GM21737 (cell line): ENCODE measurements around the gene NIPBL.

Source experiments
- ATAC-seq: cut with Tn5 transposase; IDR thresholded peaks from one replicate; pipeline ENCODE4 v1.9.1; 2021; ENCODE audit warnings: mild to moderate bottlenecking, moderate library complexity; ENCODE audit not compliant: unreplicated experiment

The NIPBL gene

GRCh38 chr5:37014321-37014720 lies 137.8 kb downstream of the NIPBL start:
- no peak for ATAC-seq

DNA sequence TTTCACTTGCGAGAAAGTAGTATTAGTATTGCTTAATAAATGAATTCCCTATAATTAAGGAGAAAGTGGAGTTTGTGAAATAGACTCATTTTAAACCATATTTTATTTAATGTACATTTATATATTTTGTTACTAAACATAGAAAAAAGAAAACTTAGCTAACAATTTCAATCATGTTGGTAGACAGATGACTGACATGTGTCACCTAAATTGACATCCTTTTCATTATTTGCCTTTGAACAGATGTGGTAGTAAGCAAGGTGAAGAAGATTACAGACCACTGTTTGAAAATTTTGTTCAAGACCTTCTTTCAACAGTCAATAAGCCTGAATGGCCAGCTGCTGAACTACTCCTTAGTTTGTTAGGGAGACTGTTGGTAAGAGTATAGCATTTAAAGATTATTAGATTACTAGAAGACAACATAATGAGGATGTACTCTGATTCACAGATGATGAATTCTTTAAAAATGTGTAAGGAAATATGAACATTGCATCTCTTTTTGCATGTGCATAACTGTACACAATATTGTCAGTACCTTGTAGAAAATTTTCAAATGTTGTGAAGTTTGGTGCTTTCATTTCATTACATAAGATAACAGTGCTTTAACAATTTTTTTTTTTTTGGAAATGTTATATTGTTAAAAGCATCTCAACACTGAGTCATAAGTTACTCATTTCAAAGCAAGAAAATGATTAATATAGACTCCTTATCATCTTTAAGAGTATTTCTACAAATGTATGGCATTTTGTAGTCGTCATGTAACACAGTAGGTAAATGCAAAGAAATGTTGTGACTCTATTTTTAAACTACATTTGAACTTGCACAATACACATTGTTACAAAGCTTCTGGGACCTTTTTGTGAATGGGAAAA lies 139.5 kb downstream of the NIPBL start:
- no peak for ATAC-seq

GRCh38 chr5:37028910-37029309 lies 152.3 kb downstream of the NIPBL start:
- ATAC-seq: no peak

DNA sequence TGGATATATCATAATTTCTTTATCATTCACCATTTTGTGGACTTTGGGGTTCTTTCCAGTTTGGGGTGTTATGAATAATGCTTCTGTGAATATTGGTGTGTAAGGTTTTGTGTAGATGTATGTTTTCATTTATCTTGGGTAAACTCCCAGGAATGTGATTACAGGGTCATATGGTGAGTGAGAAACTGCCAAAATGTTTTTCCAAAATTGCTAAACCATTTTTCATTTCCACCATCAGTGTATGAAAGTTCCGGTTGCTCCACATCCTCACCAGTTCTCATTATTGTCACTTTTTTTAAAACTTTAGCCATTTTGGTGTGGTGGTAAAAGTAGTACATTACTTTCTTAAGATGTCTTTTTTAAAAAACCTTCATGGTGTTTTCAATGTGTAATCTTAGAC lies 152.9 kb downstream of the NIPBL start:
- no peak for ATAC-seq

GRCh38 chr5:37034955-37035354 lies 158.4 kb downstream of the NIPBL start:
- ATAC-seq: no peak

DNA sequence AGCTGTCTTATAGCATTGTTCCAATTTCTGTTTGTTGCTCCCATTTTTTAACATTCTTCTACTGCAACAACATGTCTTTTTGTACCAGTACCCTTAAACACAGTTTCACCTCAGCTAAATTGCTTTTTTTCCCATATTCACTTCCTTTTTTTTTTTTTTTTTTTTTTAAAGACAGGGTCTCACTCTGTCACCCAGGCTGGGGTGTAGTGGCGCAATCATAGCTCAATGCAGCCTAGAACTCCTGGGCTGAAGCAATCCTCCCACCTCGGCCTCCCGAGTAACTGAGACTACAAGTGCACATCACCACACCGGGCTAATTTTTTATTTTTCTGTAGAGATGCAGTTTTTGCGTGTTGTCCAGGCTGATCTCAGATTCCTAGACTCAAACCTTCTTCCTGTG lies 161.3 kb downstream of the NIPBL start:
- ATAC-seq: no peak

DNA sequence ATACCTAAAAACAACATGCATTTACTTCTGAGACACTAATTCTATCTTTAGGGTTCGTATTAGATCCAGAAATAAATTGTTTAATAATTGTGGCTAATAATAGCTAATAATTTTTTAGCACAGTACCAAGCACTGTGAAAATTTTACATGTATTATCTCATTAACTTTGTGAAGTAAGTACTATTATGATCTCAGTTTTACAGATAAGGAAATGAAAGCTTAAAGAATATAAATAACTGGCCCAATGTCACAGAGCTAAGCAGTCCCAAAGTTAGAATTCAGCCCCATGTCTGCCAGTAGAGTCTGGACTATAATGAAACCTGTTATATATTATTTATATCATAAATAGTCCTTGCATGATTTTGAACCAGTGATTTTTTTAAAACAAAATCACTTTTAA lies 163.3 kb downstream of the NIPBL start:
- ATAC-seq: no peak

DNA sequence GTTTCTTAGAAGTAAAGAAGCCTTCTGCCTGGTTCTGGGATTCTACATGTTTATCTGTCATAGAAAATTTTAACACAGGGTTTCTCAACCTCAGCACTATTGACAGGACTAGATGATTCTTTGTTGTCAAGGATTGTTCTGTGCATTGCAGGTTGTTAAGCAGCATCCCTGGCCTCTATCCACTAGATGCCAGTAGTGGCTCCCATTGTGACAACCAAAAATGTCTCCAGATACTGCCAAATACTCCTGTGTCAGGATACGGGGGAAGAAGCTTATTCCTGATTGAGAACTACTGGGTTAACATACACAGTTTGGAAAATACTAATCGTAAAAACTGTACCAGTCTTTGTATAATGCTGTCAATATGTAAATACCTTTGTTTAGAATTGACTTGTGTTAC lies 167.1 kb downstream of the NIPBL start:
- ATAC-seq: no peak

DNA sequence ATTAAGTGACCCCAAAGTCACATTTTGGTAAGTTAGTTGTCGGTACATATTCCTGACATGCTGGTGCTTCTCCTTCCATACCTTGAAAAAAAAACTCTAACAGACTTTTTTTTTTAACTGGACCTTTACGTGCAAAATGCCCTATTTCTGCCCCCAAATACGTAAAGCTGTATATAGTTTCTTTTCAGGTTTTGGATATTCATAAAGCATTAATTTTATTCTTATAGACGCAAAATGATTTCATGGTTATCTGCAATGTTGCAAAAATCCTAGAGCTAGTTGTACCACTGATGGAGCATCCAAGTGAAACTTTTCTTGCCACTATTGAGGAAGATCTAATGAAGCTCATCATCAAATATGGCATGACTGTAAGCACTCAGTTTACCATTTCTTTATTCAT lies 167.6 kb downstream of the NIPBL start:
- no peak for ATAC-seq

DNA sequence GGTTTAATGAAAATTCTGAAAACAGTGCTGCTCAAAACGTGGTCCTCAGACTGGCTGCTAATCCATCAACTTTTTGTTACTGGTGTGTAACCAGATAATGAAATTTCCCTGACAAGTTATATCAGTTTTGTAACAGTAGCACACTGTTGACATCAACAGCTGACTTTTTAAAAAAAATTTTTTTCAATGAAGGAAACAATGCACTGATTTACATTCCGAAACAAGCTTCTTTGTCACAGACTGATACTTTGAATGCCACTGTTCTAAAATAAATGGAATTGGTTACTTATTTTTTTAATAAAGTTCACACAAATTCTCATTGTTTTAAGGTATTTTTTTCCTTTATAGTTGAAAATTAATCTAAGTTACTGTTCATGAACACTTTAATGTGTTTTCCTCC lies 169.1 kb downstream of the NIPBL start:
- no peak for ATAC-seq

DNA sequence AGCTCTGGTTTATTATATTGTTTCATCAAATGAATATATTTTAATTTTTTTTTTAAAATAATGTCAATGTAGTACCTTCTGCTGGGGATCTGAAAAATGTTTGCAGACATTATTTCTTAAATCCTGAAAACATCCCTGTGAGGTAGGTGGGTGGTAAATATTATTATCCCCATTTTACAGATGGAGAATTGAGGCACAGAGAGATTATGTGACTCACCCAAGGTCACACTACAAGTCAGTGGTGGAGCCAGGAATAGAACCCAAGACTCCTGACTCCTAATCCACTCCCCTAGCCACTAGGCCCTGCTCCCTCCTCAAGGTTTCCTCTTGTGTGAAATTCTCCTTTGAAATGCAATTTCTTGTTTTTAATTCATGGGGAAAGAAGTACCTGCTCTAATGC lies 171.4 kb downstream of the NIPBL start:
- ATAC-seq: no peak

DNA sequence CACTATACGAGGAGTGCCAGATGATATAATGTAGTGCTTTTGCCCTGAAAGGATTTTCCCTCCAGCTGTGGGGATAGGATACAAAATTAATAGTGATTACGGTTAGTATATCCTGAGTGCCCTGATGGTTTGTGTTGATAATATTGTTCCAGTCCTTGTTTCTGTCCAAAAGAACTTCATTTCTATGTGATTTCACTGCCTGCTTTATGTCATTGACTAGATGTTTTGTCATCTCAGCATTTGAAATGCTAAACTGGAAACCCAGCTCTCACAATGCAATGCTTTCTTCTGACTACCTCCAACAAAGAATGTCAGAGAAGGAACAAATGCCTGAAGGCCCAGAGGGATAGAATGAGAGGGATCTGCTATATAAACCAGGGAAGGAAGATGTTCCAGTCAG lies 177.8 kb downstream of the NIPBL start:
- ATAC-seq: no peak

DNA sequence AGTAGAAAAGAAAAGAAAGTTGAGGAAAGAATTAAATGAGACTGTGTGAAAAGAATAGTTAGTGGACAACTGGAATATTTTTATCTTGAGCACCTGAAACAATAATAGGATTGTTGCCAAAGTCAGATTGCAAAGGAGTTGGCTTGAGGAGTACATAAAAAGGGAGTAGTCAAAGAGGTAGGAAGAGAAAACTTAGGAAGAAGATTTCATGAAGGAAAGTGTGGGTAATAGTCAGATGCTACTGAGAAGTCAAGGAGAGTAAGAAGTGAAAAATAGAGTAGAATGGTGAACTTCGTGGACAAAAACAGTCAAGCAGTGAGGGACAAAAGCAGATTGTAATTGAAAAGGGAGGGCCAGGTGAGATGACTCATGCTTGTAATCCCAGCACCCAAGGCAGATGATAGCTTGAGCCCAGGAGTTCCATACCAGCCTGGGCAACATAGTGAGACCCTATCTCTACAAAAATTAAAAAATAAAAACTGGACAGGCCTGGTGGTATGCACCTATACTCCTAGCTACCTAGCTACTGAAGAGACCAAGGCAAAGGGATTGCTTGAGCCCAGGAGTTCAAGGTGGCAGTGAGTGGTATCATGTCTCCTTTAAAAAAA lies 178.9 kb downstream of the NIPBL start:
- no peak for ATAC-seq

- ATAC-seq: no peak
Measured at GRCh38 chr5:37056762-37057161, 180.2 kb downstream of the NIPBL start.

- no peak for ATAC-seq
Measured at GRCh38 chr5:37060030-37060429, 183.5 kb downstream of the NIPBL start.

DNA sequence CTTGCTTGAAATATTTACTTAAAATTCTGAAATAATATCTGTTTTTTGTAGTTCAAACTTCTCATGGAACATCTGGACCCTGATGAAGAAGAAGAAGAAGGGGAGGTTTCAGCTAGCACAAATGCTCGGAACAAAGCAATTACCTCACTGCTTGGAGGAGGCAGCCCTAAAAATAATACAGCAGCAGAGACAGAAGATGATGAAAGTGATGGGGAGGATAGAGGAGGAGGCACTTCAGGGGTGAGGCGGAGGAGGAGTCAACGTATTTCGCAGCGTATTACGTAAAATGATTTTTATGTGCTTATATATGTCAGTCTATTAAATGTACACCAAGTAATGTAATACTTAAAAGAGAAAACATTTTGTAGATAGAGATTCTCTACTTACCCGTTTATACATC lies 187.2 kb downstream of the NIPBL start:
- no peak for ATAC-seq

DNA sequence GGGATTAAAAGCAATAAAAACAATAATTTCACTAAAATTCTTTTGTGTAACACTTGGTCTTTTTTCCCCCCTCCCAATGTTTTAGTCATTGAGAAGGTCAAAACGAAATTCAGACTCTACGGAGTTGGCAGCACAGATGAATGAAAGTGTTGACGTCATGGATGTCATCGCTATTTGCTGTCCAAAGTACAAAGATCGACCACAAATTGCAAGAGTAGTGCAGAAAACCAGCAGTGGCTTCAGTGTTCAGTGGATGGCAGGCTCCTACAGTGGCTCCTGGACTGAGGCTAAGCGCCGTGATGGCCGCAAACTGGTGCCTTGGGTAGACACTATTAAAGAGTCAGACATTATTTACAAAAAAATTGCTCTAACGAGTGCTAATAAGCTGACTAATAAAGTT lies 187.9 kb downstream of the NIPBL start:
- ATAC-seq: no peak

GRCh38 chr5:37071487-37071886 lies 194.9 kb downstream of the NIPBL start:
- ATAC-seq: no peak

- no peak for ATAC-seq
Measured at GRCh38 chr5:37071901-37072581, 195.5 kb downstream of the NIPBL start.

DNA sequence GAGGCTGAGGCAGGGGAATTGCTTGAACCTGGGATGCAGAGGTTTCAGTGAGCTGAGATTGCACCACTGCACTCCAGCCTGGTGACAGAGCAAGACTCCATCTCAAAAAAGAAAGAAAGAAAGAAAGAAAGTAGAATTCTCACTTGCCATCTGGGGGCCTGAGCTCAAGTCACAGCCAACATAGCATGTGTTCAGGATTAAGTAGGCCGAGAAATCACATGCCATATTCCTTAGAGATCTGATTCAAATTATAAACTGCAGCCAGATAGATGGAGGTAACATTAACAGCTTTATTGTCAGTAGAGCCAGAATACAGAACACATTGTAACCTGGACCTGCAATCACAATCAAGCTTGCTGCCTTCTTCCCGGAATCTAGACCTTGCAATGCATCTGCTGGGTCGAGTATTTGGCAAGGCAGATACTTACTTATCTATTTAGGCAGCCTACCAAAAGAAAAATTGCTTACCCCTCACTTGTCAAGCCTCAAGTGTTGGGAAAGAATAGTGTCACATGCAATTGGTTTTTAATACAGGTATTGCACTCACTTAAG lies 198.9 kb downstream of the NIPBL start:
- no peak for ATAC-seq

GRCh38 chr5:37077146-37077545 lies 200.6 kb downstream of the NIPBL start:
- ATAC-seq: no peak

- no peak for ATAC-seq
Measured at GRCh38 chr5:37080697-37081096, 204.1 kb downstream of the NIPBL start.
